Activated T-helper 2 cell treated with anti-CD3 and anti-CD28 coated beads, Interferon-gamma antibody, Interleukin-2, Interleukin-4, amounts not matched to agents 10 μg/mL and 5 μg/mL and 100 μg/mL, durations not matched to agents 14 hours and 24 hours and 36 hours (primary cell): ENCODE measurements around the gene MRGPRG. TPM values are rescaled to one million over a fixed set of nuclear protein-coding genes. Genes with fewer than 3 reads are reported as not detected.

Experiments used
- total RNA-seq: library from RNA; stranded (reverse); gene quantifications from 2 replicates; pipeline ENCODE4 v1.2.3, GENCODE V29; 2022

Gene MRGPRG
- total RNA-seq, 1 donor from 2014 or later: not detected

Other genes starting within 250 kb of the MRGPRG start
- gene NAP1L4, start 226.5 kb downstream of the MRGPRG start, total RNA-seq: 267 and 286 TPM in 2 replicates
- gene CARS1, start 161.4 kb downstream of the MRGPRG start, total RNA-seq: 46.4 and 51.8 TPM in 2 replicates
- 2.3 and 2.4 TPM in 2 replicates for gene OSBPL5, start 53.5 kb downstream of the MRGPRG start, total RNA-seq
- gene MRGPRE, start 13.6 kb upstream of the MRGPRG start, total RNA-seq: not detected in 2 replicates
- 36.2 and 36.9 TPM in 2 replicates for gene ZNF195, start 160.3 kb upstream of the MRGPRG start, total RNA-seq